ENCODE results near the gene GPR37. TPM values are rescaled to one million over a fixed set of nuclear protein-coding genes. Genes with fewer than 3 reads are reported as not detected.

Gene GPR37
- total RNA-seq, 4 donors from 2014 or later = 0.31 to 3.2 (median 0.81) TPM

- DNase-seq (ENCODE audit: low spot score) (no peak), ATAC-seq (ENCODE audit: low FRiP score) (no peak)
- TF ChIP-seq CTCF (IDR thresholded peaks at IDR 0.05) = no peak
Measured at GRCh38 chr7:124737760-124738300, 27.8 kb downstream of the GPR37 start.

- ATAC-seq (ENCODE audit: low FRiP score) (no peak), DNase-seq (ENCODE audit: low spot score) (no peak)
- TF ChIP-seq CTCF (IDR thresholded peaks at IDR 0.05) = no peak
Measured at GRCh38 chr7:124728610-124729009, 37.0 kb downstream of the GPR37 start.

- TF ChIP-seq CTCF (IDR thresholded peaks at IDR 0.05) = no peak
- DNase-seq (ENCODE audit: low spot score) = no peak
- ATAC-seq (ENCODE audit: low FRiP score) = no peak
Measured at GRCh38 chr7:124724507-124725192, 40.9 kb downstream of the GPR37 start.

GRCh38 chr7:124724079-124724478 is 41.5 kb downstream of the GPR37 start:
- TF ChIP-seq CTCF (IDR thresholded peaks at IDR 0.05) = no peak
- ATAC-seq (ENCODE audit: low FRiP score) (no peak), DNase-seq (ENCODE audit: low spot score) (no peak)

- ATAC-seq (ENCODE audit: low FRiP score) (no peak), DNase-seq (ENCODE audit: low spot score) (no peak)
- no peak for TF ChIP-seq CTCF (IDR thresholded peaks at IDR 0.05)
Measured at GRCh38 chr7:124723012-124723411, 42.6 kb downstream of the GPR37 start.

GRCh38 chr7:124722292-124722691 is 43.3 kb downstream of the GPR37 start:
- no peak for TF ChIP-seq CTCF (IDR thresholded peaks at IDR 0.05)
- ATAC-seq (ENCODE audit: low FRiP score) = no peak
- no peak for DNase-seq (ENCODE audit: low spot score)

GRCh38 chr7:124720195-124720594 is 45.4 kb downstream of the GPR37 start:
- ATAC-seq (ENCODE audit: low FRiP score) (no peak), DNase-seq (ENCODE audit: low spot score) (no peak)
- TF ChIP-seq CTCF (IDR thresholded peaks at IDR 0.05) = no peak

All from omental fat pad (tissue), 4 donors.